ENCODE results near the gene SORCS2.

Gene SORCS2

GRCh38 chr4:7486101-7486500, 293.8 kb downstream of the SORCS2 start:
- ChIA-PET CTCF (no interaction called here), POLR2A (no interaction called here)
- TF ChIP-seq ZNF384 (IDR thresholded peaks at IDR 0.05) (no peak), CTBP1 (IDR thresholded peaks at IDR 0.05; ENCODE audit: borderline replicate concordance) (no peak), NFRKB (IDR thresholded peaks at IDR 0.05) (no peak), BHLHE40 (IDR thresholded peaks at IDR 0.05; ENCODE audit: borderline replicate concordance) (no peak), FOXK2 (IDR thresholded peaks at IDR 0.05) (no peak), FOXM1 (IDR thresholded peaks at IDR 0.05; ENCODE audit: borderline replicate concordance) (no peak)
- no peak for DNase-seq (ENCODE audit: extremely low spot score)

- DNase-seq (ENCODE audit: extremely low spot score) = no peak
Measured at GRCh38 chr4:7487502-7487901, 295.2 kb downstream of the SORCS2 start.

GRCh38 chr4:7487998-7488671, 295.8 kb downstream of the SORCS2 start:
- POLR2A ChIA-PET = no interaction called here
- no peak for DNase-seq (ENCODE audit: extremely low spot score)
- TF ChIP-seq LEF1 (IDR thresholded peaks at IDR 0.05; ENCODE audit: borderline replicate concordance) = no peak
- no peak for TF ChIP-seq PKNOX1 (IDR thresholded peaks at IDR 0.05)
- TF ChIP-seq FOXK2 (IDR thresholded peaks at IDR 0.05) = no peak
- TF ChIP-seq HDGF (IDR thresholded peaks at IDR 0.05; ENCODE audit: borderline replicate concordance) = no peak
- no peak for TF ChIP-seq FOXM1 (IDR thresholded peaks at IDR 0.05; ENCODE audit: borderline replicate concordance)
- no peak for TF ChIP-seq L3MBTL2 (conservative IDR thresholded peaks at IDR 0.05)
- no peak for TF ChIP-seq FOXA1 (IDR thresholded peaks at IDR 0.05)
- no peak for TF ChIP-seq SP1 (IDR thresholded peaks at IDR 0.05)
- no peak for TF ChIP-seq BHLHE40 (IDR thresholded peaks at IDR 0.05; ENCODE audit: borderline replicate concordance)
- CTCF ChIA-PET = no interaction called here

More at GRCh38 chr4:7487502-7487901, 295.2 kb downstream of the SORCS2 start:
- ChIA-PET CTCF (no interaction called here), POLR2A (no interaction called here)
- no peak for TF ChIP-seq TARDBP (IDR thresholded peaks at IDR 0.05)
- TF ChIP-seq ELF4 (IDR thresholded peaks at IDR 0.05) = no peak
- TF ChIP-seq SUZ12 (IDR thresholded peaks at IDR 0.05) = no peak
- TF ChIP-seq SP1 (IDR thresholded peaks at IDR 0.05) = no peak
- TF ChIP-seq FOXM1 (IDR thresholded peaks at IDR 0.05; ENCODE audit: borderline replicate concordance) = no peak
- no peak for TF ChIP-seq L3MBTL2 (conservative IDR thresholded peaks at IDR 0.05)
- TF ChIP-seq ZNF384 (IDR thresholded peaks at IDR 0.05) = no peak
- TF ChIP-seq BHLHE40 (IDR thresholded peaks at IDR 0.05; ENCODE audit: borderline replicate concordance) = no peak

- no peak for DNase-seq (ENCODE audit: extremely low spot score)
- CTCF ChIA-PET = no interaction called here
- TF ChIP-seq ARNT (IDR thresholded peaks at IDR 0.05) = no peak
- TF ChIP-seq CTBP1 (IDR thresholded peaks at IDR 0.05; ENCODE audit: borderline replicate concordance) = no peak
- TF ChIP-seq ZNF384 (IDR thresholded peaks at IDR 0.05) = no peak
- no peak for TF ChIP-seq SUZ12 (IDR thresholded peaks at IDR 0.05)
- TF ChIP-seq ELF4 (IDR thresholded peaks at IDR 0.05) = no peak
- no peak for TF ChIP-seq TARDBP (IDR thresholded peaks at IDR 0.05)
- TF ChIP-seq SP1 (IDR thresholded peaks at IDR 0.05) = no peak
- TF ChIP-seq BHLHE40 (IDR thresholded peaks at IDR 0.05; ENCODE audit: borderline replicate concordance) = no peak
- TF ChIP-seq HDGF (IDR thresholded peaks at IDR 0.05; ENCODE audit: borderline replicate concordance) = no peak
- POLR2A ChIA-PET = no interaction called here
Measured at GRCh38 chr4:7491915-7492314, 299.6 kb downstream of the SORCS2 start.

- DNase-seq (ENCODE audit: extremely low spot score) = no peak
- no peak for TF ChIP-seq ZNF384 (IDR thresholded peaks at IDR 0.05)
- no peak for TF ChIP-seq L3MBTL2 (conservative IDR thresholded peaks at IDR 0.05)
- no peak for TF ChIP-seq BHLHE40 (IDR thresholded peaks at IDR 0.05; ENCODE audit: borderline replicate concordance)
- TF ChIP-seq SP1 (IDR thresholded peaks at IDR 0.05) = no peak
- TF ChIP-seq HDGF (IDR thresholded peaks at IDR 0.05; ENCODE audit: borderline replicate concordance) = no peak
- TF ChIP-seq NFRKB (IDR thresholded peaks at IDR 0.05) = no peak
- TF ChIP-seq LEF1 (IDR thresholded peaks at IDR 0.05; ENCODE audit: borderline replicate concordance) = no peak
- no peak for TF ChIP-seq CTBP1 (IDR thresholded peaks at IDR 0.05; ENCODE audit: borderline replicate concordance)
- TF ChIP-seq FOXM1 (IDR thresholded peaks at IDR 0.05; ENCODE audit: borderline replicate concordance) = no peak
- TF ChIP-seq TARDBP (IDR thresholded peaks at IDR 0.05) = no peak
- TF ChIP-seq FOXK2 (IDR thresholded peaks at IDR 0.05) = no peak
- TF ChIP-seq ARNT (IDR thresholded peaks at IDR 0.05) = no peak
- TF ChIP-seq ELF4 (IDR thresholded peaks at IDR 0.05) = no peak
- no peak for TF ChIP-seq PKNOX1 (IDR thresholded peaks at IDR 0.05)
- TF ChIP-seq FOXA1 (IDR thresholded peaks at IDR 0.05) = no peak
- CTCF ChIA-PET = no interaction called here
- POLR2A ChIA-PET = no interaction called here
Measured at GRCh38 chr4:7498446-7499200, 306.3 kb downstream of the SORCS2 start.

GRCh38 chr4:7499661-7500060, 307.3 kb downstream of the SORCS2 start:
- DNase-seq (ENCODE audit: extremely low spot score) = no peak

More at GRCh38 chr4:7499661-7500060, 307.3 kb downstream of the SORCS2 start:
- CTCF ChIA-PET = no interaction called here
- POLR2A ChIA-PET = no interaction called here
- TF ChIP-seq PKNOX1 (IDR thresholded peaks at IDR 0.05) (no peak), CTBP1 (IDR thresholded peaks at IDR 0.05; ENCODE audit: borderline replicate concordance) (no peak), ELF4 (IDR thresholded peaks at IDR 0.05) (no peak), ZNF384 (IDR thresholded peaks at IDR 0.05) (no peak), FOXK2 (IDR thresholded peaks at IDR 0.05) (no peak), FOXM1 (IDR thresholded peaks at IDR 0.05; ENCODE audit: borderline replicate concordance) (no peak)
